Measurements from ENCODE around the gene JPT2.
"Not testable (repeated sequence)": the region's sequence is repeated elsewhere in the genome, so short reads cannot be mapped to it uniquely, and the experiment has no call there.

JPT2 gene

GRCh38 chr16:1705688-1706385, 27.8 kb downstream of the JPT2 start, which contains the start of gene MAPK8IP3:
Gene MAPK8IP3, plus strand, starts transcription at chr16:1706195. Its CDS starts 145 bp downstream, at chr16:1706340.
- in situ Hi-C loops (cut with MboI; ENCODE audit: low sequenced_read_pairs) = no loop called here

DNA sequence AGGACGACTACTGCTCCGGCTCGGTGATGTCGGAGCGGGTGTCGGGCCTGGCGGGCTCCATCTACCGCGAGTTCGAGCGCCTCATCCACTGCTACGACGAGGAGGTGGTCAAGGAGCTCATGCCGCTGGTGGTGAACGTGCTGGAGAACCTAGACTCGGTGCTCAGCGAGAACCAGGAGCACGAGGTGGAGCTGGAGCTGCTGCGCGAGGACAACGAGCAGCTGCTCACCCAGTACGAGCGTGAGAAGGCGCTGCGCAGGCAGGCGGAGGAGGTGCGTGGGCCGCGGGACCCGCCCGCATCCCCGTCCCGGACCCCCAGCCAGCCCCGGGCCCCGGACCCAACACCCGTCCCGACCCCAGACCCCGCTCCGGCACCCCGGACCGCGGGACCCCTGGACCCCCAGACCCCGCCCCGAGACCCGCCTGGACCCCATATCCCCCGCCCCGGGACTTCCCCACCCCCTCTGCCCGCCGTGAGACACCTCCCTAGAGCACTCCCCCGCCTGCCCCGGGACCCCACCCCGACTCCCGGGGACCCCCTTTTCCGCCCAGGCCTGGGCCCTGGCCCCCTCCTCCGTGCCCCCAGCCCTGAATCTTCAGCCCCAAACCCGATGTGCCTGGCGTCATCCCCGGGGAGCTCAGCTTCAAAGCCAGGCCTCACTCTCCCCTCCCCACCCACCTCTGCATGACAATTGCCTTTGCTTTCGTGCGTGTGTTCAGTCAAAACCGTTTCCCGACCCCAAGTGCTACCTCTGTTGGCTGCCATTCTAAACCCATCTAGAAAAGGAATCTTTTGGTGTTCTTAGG, 28.5 kb downstream of the JPT2 start:
- in situ Hi-C loops (cut with MboI; ENCODE audit: low sequenced_read_pairs) = no loop called here

DNA sequence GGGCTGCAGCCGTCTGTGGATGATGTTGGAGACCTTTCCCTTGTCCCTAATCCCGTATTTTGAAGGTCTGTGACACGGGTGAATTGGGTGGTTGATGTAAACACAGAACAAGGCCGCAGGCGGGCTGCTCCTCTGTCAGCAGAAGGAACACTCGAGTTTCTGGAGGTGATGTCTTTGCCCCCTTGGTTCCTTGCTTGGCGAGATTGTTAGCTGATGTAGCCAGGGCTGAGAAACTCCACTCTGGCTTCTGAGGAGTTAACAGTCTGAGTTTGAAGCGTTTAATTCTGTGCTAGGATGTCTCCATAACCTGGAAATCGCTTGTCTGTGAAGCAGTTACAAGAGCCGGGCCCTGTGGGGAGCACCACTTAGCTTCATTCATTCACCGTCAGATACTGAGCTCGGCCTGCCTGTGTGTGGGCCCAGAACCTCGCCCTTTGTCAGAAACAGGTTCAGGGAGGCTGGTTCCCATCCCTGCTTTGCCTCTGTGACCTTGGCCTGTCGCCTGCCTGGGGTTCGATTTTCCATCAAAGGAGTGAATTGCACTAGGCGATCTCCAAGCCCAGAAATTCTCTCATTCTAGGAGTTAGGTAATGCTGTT, 29.2 kb downstream of the JPT2 start:
- in situ Hi-C loops (cut with MboI; ENCODE audit: low sequenced_read_pairs) = no loop called here

DNA sequence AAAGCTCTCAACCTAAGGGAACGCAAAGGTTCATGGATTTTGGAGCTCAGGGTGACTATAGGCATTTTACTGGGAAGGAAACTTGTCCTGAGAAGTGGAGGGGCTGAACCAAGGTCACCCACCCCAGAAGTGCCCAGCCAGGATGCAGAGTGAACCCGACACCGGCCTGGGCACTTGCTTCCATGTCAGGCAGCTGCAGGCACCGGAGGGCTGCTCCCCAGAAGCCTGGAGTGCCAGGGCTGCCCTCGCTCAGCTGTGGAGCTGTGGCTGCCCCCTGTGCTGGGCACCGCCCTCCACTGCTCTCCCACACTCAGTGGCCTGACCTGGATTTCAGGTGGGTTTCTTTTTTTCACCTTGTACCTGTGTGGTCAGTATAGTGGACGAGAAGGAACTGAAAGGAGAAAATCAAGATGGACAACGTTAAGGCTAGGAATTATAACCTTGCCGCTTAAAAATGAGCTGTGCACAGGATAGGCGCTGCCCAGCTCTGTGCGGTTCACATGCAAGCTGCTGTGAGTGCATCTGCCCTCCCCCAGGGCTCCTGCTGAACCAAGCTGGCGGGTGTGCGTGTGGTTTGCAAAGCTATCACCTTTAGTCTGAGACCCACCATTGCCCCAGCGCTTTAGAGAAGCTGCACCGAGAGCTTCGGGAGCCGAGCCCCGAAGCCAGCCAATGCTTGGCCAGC, 30.1 kb downstream of the JPT2 start:
- in situ Hi-C loops (cut with MboI; ENCODE audit: low sequenced_read_pairs) = no loop called here

DNA sequence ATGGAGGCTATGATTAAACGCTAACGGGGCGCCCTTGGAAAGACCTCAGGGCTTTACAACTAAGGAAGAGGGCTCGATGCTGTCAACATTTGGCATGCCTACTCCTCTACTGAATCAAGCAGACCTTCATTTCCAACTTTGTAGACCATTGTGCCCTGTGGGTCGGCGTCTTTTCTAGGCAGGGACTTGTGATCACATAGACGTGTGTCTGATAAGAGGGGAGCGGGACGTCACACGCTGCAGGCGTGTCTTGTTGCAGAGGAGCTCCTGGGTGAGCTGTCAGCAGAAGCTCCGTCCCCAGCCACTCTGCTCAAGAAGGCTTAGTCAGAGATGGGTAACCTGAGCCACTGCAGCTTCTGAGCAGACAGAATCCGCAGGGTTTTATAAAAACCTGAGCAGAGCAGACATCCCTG, 30.7 kb downstream of the JPT2 start:
- in situ Hi-C loops (cut with MboI; ENCODE audit: low sequenced_read_pairs) = no loop called here

DNA sequence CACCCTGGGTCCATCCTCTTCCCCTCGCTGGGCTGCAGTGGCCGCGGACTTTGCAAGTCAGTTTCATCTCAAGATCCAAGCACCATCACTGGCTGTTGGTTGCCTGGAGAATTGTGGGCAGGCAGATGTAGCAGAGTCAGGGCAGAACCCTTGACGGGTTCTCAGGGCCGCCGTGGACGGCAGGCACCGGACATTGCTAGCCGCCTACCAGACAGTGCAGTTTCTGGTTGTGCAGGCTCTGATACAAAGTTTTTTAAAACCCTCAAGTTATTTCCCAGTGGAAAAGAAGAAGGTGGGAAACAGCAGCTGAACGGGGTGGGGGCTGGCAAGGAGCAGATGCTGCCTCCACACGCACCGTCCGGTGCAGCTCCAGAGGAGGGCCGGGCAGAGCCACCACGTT, 31.3 kb downstream of the JPT2 start:
- in situ Hi-C loops (cut with MboI; ENCODE audit: low sequenced_read_pairs) = no loop called here

- in situ Hi-C loops (cut with MboI; ENCODE audit: low sequenced_read_pairs) = no loop called here
Measured at GRCh38 chr16:1710811-1711507, 32.9 kb downstream of the JPT2 start.

- in situ Hi-C loops (cut with MboI; ENCODE audit: low sequenced_read_pairs) = no loop called here
Measured at GRCh38 chr16:1712791-1713261, 34.7 kb downstream of the JPT2 start.

- in situ Hi-C loops (cut with MboI; ENCODE audit: low sequenced_read_pairs) = no loop called here
Measured at GRCh38 chr16:1713331-1713730, 35.3 kb downstream of the JPT2 start.

DNA sequence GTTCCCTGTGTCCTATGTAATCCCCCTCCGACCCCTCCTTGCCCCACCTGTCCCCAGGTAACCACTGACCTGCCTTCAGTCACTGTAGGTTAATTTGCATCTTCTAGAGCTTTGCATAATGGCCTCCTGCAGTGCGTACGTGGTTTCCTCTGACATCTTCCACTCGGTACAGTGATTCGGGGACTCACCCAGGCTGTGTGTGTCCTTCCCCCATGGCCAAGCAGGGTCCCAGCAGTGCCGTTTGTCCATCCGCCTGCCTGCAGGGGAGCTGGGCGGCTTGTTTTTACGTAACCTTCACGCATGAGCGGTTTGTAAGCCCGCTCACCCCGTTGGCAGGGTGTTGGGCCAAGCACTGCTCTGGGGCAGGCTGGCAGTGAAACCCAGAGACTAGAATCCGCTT, 35.9 kb downstream of the JPT2 start:
- in situ Hi-C loops (cut with MboI; ENCODE audit: low sequenced_read_pairs) = no loop called here

DNA sequence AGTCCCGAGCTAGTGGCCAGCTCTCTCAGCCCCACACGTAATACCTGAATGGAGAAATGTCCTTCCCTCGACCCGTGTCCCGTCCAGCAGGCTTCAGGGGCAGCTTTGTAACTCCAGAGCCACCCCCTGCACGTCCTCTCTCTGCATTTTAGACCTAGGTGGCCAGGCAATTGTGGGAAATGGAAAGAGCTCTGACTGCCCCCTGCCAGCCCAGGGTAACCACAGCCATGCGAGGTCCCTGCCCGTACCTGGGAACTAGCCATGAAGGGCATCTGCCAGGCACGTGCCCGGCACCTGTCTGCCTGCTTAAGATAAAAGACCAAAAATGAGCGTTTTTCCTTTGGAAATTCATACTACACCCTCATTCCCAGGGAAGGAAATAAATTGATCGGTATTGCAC, 37.1 kb downstream of the JPT2 start:
- in situ Hi-C loops (cut with MboI; ENCODE audit: low sequenced_read_pairs) = no loop called here

- in situ Hi-C loops (cut with MboI; ENCODE audit: low sequenced_read_pairs) = not testable (repeated sequence)
Measured at GRCh38 chr16:1718236-1718635, 40.2 kb downstream of the JPT2 start.

GRCh38 chr16:1719559-1720229, 41.6 kb downstream of the JPT2 start:
- in situ Hi-C loops (cut with MboI; ENCODE audit: low sequenced_read_pairs) = not testable (repeated sequence)

- in situ Hi-C loops (cut with MboI; ENCODE audit: low sequenced_read_pairs) = no loop called here
Measured at GRCh38 chr16:1721372-1721771, 43.3 kb downstream of the JPT2 start.

- in situ Hi-C loops (cut with MboI; ENCODE audit: low sequenced_read_pairs) = no loop called here
Measured at GRCh38 chr16:1723450-1724147, 45.5 kb downstream of the JPT2 start.

GRCh38 chr16:1724491-1724890, 46.4 kb downstream of the JPT2 start:
- in situ Hi-C loops (cut with MboI; ENCODE audit: low sequenced_read_pairs) = no loop called here

- in situ Hi-C loops (cut with MboI; ENCODE audit: low sequenced_read_pairs) = no loop called here
Measured at GRCh38 chr16:1726661-1727502, 48.8 kb downstream of the JPT2 start.
